Breast epithelium (tissue), 3 donors: Measurements from ENCODE around the gene MET.

Experiments
- POLR2A ChIP-seq: fragments of 450-650 bp; IDR thresholded peaks from one replicate; pipeline ENCODE4 v1.6.1; 2016; ENCODE audit warnings: antibody characterized with exemption, mild to moderate bottlenecking, moderate library complexity
- TF ChIP-seq, protein P1 (sequence below), 3 donors: fragments of 450-650 bp; IDR thresholded peaks; one replicate each; pipeline ENCODE4 v1.5.1; 2016 to 2017; ENCODE audit warnings: antibody characterized with exemption in 3 of 3, mild to moderate bottlenecking in 3 of 3, moderate library complexity in 3 of 3

DNA sequence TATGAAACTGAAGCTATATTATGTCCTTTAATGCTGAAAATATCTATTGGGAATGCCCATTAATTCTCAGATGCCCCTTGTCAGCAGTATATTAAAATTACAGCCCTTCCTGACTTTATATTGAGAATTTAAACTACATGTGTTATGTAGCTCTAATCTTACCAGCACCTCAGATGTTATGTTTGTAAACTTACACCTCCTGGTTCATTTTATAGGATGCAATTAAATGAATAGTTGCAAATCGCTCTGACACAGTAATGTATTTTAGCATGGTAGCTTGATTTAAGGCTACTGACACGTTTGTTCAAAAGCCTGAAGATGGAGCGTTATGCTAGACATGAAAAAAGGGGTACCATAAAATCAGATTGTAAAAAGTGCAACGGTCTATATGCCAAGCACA, 35.0 kb upstream of the MET start:
- TF ChIP-seq, protein P1, sequence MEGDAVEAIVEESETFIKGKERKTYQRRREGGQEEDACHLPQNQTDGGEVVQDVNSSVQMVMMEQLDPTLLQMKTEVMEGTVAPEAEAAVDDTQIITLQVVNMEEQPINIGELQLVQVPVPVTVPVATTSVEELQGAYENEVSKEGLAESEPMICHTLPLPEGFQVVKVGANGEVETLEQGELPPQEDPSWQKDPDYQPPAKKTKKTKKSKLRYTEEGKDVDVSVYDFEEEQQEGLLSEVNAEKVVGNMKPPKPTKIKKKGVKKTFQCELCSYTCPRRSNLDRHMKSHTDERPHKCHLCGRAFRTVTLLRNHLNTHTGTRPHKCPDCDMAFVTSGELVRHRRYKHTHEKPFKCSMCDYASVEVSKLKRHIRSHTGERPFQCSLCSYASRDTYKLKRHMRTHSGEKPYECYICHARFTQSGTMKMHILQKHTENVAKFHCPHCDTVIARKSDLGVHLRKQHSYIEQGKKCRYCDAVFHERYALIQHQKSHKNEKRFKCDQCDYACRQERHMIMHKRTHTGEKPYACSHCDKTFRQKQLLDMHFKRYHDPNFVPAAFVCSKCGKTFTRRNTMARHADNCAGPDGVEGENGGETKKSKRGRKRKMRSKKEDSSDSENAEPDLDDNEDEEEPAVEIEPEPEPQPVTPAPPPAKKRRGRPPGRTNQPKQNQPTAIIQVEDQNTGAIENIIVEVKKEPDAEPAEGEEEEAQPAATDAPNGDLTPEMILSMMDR (IDR thresholded peaks at IDR 0.05) = no peak
- TF ChIP-seq POLR2A = no peak
